Measurements from ENCODE around the gene PIK3CA. TPM values are rescaled to one million over a fixed set of nuclear protein-coding genes. Genes with fewer than 3 reads are reported as not detected.

The PIK3CA gene
- total RNA-seq, 2 experiments from 2014 or later, result 57.1 to 63.1 TPM

GRCh38 chr3:179223548-179223947 lies 75.4 kb downstream of the PIK3CA start:
- no peaks in the 10 kb centered on the region for H3K4me1 ChIP-seq (ENCODE audit: insufficient read depth, low read length)
- peaks cover 54% of the 10 kb centered on the region for H3K36me3 ChIP-seq (ENCODE audit: insufficient read depth, low read length)
- H3K9me3 Mint-ChIP-seq, result no peaks in the 10 kb centered on the region
- peak overlapping the region; percentile 13 for H3K27ac Mint-ChIP-seq
- ATAC-seq (ENCODE audit: poor library complexity) (no peak), DNase-seq (no peak)
- ChIA-PET POLR2A (no interaction called here), CTCF (no interaction called here)
- H3K36me3 Mint-ChIP-seq (ENCODE audit: low read depth), result peaks cover 73% of the 10 kb centered on the region
- H3K27me3 ChIP-seq (ENCODE audit: control insufficient read depth in 1 of 2, insufficient read depth in 2 of 2, low read length in 2 of 2), result no peaks in the 10 kb centered on the region
- H3K27me3 Mint-ChIP-seq, result no peaks in the 10 kb centered on the region
- H3K4me3 Mint-ChIP-seq, result no peak overlapping the region
- H3K4me1 Mint-ChIP-seq (ENCODE audit: low read depth), result no peaks in the 10 kb centered on the region
- H3K9me3 ChIP-seq (ENCODE audit: control insufficient read depth in 1 of 2, insufficient read depth in 1 of 2, low read length in 2 of 2), result no peaks in the 10 kb centered on the region
- no peak overlapping the region for H3K4me3 ChIP-seq (ENCODE audit: low read length)
- H3K27ac ChIP-seq (ENCODE audit: low read depth in 1 of 2, low read length in 2 of 2), result no peak overlapping the region
- intact Hi-C loops (cut with DNase I, micrococcal nuclease), result no loop called here
- TF ChIP-seq, protein P1, sequence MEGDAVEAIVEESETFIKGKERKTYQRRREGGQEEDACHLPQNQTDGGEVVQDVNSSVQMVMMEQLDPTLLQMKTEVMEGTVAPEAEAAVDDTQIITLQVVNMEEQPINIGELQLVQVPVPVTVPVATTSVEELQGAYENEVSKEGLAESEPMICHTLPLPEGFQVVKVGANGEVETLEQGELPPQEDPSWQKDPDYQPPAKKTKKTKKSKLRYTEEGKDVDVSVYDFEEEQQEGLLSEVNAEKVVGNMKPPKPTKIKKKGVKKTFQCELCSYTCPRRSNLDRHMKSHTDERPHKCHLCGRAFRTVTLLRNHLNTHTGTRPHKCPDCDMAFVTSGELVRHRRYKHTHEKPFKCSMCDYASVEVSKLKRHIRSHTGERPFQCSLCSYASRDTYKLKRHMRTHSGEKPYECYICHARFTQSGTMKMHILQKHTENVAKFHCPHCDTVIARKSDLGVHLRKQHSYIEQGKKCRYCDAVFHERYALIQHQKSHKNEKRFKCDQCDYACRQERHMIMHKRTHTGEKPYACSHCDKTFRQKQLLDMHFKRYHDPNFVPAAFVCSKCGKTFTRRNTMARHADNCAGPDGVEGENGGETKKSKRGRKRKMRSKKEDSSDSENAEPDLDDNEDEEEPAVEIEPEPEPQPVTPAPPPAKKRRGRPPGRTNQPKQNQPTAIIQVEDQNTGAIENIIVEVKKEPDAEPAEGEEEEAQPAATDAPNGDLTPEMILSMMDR (IDR thresholded peaks at IDR 0.05), result no peak

DNA sequence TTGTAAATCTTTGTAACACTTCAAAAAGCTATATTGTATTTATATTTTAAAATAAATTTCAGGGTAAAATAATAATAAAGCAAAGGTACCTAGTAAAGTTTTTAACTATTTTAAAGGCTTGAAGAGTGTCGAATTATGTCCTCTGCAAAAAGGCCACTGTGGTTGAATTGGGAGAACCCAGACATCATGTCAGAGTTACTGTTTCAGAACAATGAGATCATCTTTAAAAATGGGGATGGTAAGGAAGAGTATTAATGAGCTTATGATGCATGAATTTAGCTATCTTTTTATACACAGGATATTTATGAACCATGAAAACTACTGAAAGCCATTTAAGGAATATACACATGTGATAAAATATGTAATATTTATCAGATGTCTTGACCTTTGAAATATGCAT lies 76.4 kb downstream of the PIK3CA start:
- H3K4me3 ChIP-seq (ENCODE audit: low read length), result no peak overlapping the region
- Mint-ChIP-seq H3K36me3 (ENCODE audit: low read depth) (peaks cover 66% of the 10 kb centered on the region), H3K27me3 (no peaks in the 10 kb centered on the region), H3K4me3 (no peak overlapping the region), H3K4me1 (ENCODE audit: low read depth) (no peaks in the 10 kb centered on the region), H3K9me3 (no peaks in the 10 kb centered on the region), H3K27ac (no peak overlapping the region)
- no peaks in the 10 kb centered on the region for H3K27me3 ChIP-seq (ENCODE audit: control insufficient read depth in 1 of 2, insufficient read depth in 2 of 2, low read length in 2 of 2)
- TF ChIP-seq, protein P1 (IDR thresholded peaks at IDR 0.05), result no peak
- H3K9me3 ChIP-seq (ENCODE audit: control insufficient read depth in 1 of 2, insufficient read depth in 1 of 2, low read length in 2 of 2), result no peaks in the 10 kb centered on the region
- ChIA-PET POLR2A (no interaction called here), CTCF (no interaction called here)
- H3K27ac ChIP-seq (ENCODE audit: low read depth in 1 of 2, low read length in 2 of 2), result no peak overlapping the region
- H3K4me1 ChIP-seq (ENCODE audit: insufficient read depth, low read length), result no peaks in the 10 kb centered on the region
- intact Hi-C loops (cut with DNase I, micrococcal nuclease), result no loop called here
- ATAC-seq (ENCODE audit: poor library complexity) (no peak), DNase-seq (no peak)
- peaks cover 59% of the 10 kb centered on the region for H3K36me3 ChIP-seq (ENCODE audit: insufficient read depth, low read length)

DNA sequence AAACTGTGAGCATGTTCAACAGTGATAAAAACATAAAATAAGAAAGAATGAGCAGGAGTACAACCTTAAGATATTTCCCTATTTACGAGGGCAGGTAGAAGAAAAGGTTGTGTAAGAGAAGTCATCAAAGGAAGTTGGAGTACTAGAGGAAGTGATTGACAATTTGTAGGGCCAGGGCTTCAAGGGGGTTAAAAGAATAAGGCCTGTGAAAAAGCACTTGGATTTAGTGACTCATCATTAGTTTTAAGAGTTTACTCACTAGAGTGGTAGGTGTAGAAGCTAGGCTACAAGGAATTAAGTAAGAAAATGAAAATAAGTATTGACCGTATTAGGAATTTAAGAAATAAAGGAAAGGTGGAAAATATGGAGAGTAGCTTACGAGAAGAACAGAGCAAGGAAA lies 79.2 kb downstream of the PIK3CA start:
- peaks cover 72% of the 10 kb centered on the region for H3K36me3 Mint-ChIP-seq (ENCODE audit: low read depth)
- DNase-seq (no peak), ATAC-seq (ENCODE audit: poor library complexity) (no peak)
- no peak overlapping the region for H3K4me3 Mint-ChIP-seq
- no peak overlapping the region for H3K27ac ChIP-seq (ENCODE audit: low read depth in 1 of 2, low read length in 2 of 2)
- no peaks in the 10 kb centered on the region for H3K9me3 Mint-ChIP-seq
- no peak overlapping the region for H3K27ac Mint-ChIP-seq
- H3K27me3 ChIP-seq (ENCODE audit: control insufficient read depth in 1 of 2, insufficient read depth in 2 of 2, low read length in 2 of 2), result no peaks in the 10 kb centered on the region
- H3K36me3 ChIP-seq (ENCODE audit: insufficient read depth, low read length), result peaks cover 70% of the 10 kb centered on the region
- ChIA-PET POLR2A (interaction anchor here (0.7 to 1.4 kb wide), 2 partner anchors 22 to 78 kb away, joined by 3 read pairs; no protein-coding TSS in a partner anchor), CTCF (no interaction called here)
- no peak overlapping the region for H3K4me3 ChIP-seq (ENCODE audit: low read length)
- H3K4me1 ChIP-seq (ENCODE audit: insufficient read depth, low read length), result no peaks in the 10 kb centered on the region
- H3K4me1 Mint-ChIP-seq (ENCODE audit: low read depth), result no peaks in the 10 kb centered on the region
- TF ChIP-seq, protein P1 (IDR thresholded peaks at IDR 0.05), result no peak
- H3K27me3 Mint-ChIP-seq, result no peaks in the 10 kb centered on the region
- intact Hi-C loops (cut with DNase I, micrococcal nuclease), result no loop called here
- H3K9me3 ChIP-seq (ENCODE audit: control insufficient read depth in 1 of 2, insufficient read depth in 1 of 2, low read length in 2 of 2), result no peaks in the 10 kb centered on the region

Data from CD4-positive, alpha-beta T cell (primary cell).